GM23338 (cell line): Measurements from ENCODE around the gene CTNND2. TPM values are rescaled to one million over a fixed set of nuclear protein-coding genes. Genes with fewer than 3 reads are reported as not detected.

Experiments
- ATAC-seq: fragments of 200-7000 bp; cut with Tn5 transposase; 3 replicates; pipeline ENCODE4 v1.9.1; 2020
- DNase-seq: peaks from one replicate; pipeline ENCODE4 v3.0.0-alpha.2; 2015; ENCODE audit warnings: low spot score
- H2AFZ ChIP-seq: fragments of 200-600 bp; sonication (generic); 2 replicates; pipeline ENCODE4 v1.8.0; 2016; ENCODE audit warnings: antibody characterized with exemption, mild to moderate bottlenecking, moderate library complexity
- H3F3A ChIP-seq: fragments of 200-600 bp; sonication (generic); replicated peaks from 2 replicates; pipeline ENCODE4 v1.8.0; 2017; ENCODE audit warnings: antibody characterized with exemption, mixed run types, low read depth
- H3K27ac ChIP-seq: fragments of 200-600 bp; sonication (generic); 2 replicates; pipeline ENCODE4 v1.6.1; 2016; ENCODE audit warnings: low read depth
- H3K27me3 ChIP-seq: fragments of 200-600 bp; sonication (generic); 2 replicates; pipeline ENCODE4 v1.8.0; 2016; ENCODE audit warnings: mild to moderate bottlenecking, mixed run types, moderate library complexity; ENCODE audit not compliant: insufficient read depth
- H3K36me3 ChIP-seq: fragments of 200-600 bp; sonication (generic); 2 replicates; pipeline ENCODE4 v1.8.0; 2016; ENCODE audit warnings: mild to moderate bottlenecking; ENCODE audit not compliant: insufficient read depth
- H3K4me1 ChIP-seq: fragments of 200-600 bp; sonication (generic); 2 replicates; pipeline ENCODE4 v1.8.0; 2016; ENCODE audit warnings: mild to moderate bottlenecking, moderate library complexity; ENCODE audit not compliant: insufficient read depth
- H3K4me2 ChIP-seq: fragments of 200-600 bp; sonication (generic); 2 replicates; pipeline ENCODE4 v1.7.1; 2017; ENCODE audit warnings: mixed run types
- H3K4me3 ChIP-seq: fragments of 200-600 bp; sonication (generic); 2 replicates; pipeline ENCODE4 v1.6.1; 2016; ENCODE audit warnings: mixed run types
- H3K79me2 ChIP-seq: fragments of 200-600 bp; sonication (generic); replicated peaks from 2 replicates; pipeline ENCODE4 v1.8.0; 2017; ENCODE audit warnings: mild to moderate bottlenecking; ENCODE audit not compliant: insufficient read depth
- H3K9me2 ChIP-seq: fragments of 200-600 bp; sonication (generic); 2 replicates; pipeline ENCODE4 v1.8.0; 2017; ENCODE audit not compliant: insufficient read depth
- H4K20me1 ChIP-seq: fragments of 200-600 bp; sonication (generic); replicated peaks from 2 replicates; pipeline ENCODE4 v1.8.0; 2017; ENCODE audit warnings: mild to moderate bottlenecking; ENCODE audit not compliant: insufficient read depth
- H3K27ac Mint-ChIP-seq: 2 replicates; pipeline ENCODE4 v1.8.0; 2020; ENCODE audit warnings: inconsistent platforms, mild to moderate bottlenecking, moderate library complexity, mixed read lengths
- H3K27me3 Mint-ChIP-seq: 3 replicates; pipeline ENCODE4 v1.8.0; 2022; ENCODE audit warnings: low read depth, mild to moderate bottlenecking, moderate library complexity, mixed read lengths, inconsistent platforms; ENCODE audit not compliant: insufficient read depth, poor library complexity
- H3K36me3 Mint-ChIP-seq: 3 replicates; pipeline ENCODE4 v1.8.0; 2021; ENCODE audit warnings: low read depth, mild to moderate bottlenecking, inconsistent platforms, moderate library complexity, mixed read lengths
- H3K4me1 Mint-ChIP-seq: 3 replicates; pipeline ENCODE4 v1.8.0; 2020; ENCODE audit warnings: mild to moderate bottlenecking, inconsistent platforms, mixed read lengths
- H3K4me3 Mint-ChIP-seq: 3 replicates; pipeline ENCODE4 v1.8.0; 2021; ENCODE audit warnings: moderate library complexity, mild to moderate bottlenecking, inconsistent platforms, mixed read lengths
- H3K9me3 Mint-ChIP-seq: 3 replicates; pipeline ENCODE4 v1.8.0; 2020; ENCODE audit warnings: moderate library complexity, mild to moderate bottlenecking, inconsistent platforms, mixed read lengths
- CREB1 ChIP-seq: fragments of 250-450 bp; sonication (Bioruptor Pico); IDR thresholded peaks from 2 replicates; pipeline ENCODE4 v1.5.0; 2020; ENCODE audit warnings: low read depth, mild to moderate bottlenecking, moderate library complexity
- ETS1 ChIP-seq: IDR thresholded peaks from 2 replicates; pipeline ENCODE4 v1.6.1; 2016; ENCODE audit warnings: antibody characterized with exemption
- EZH2phosphoT487 ChIP-seq: fragments of 200-600 bp; sonication (generic); IDR thresholded peaks from one replicate; pipeline ENCODE4 v1.8.1; 2018; ENCODE audit warnings: antibody characterized with exemption; ENCODE audit not compliant: unreplicated experiment
- JUNB ChIP-seq: IDR thresholded peaks from one replicate; pipeline ENCODE4 v1.6.1; 2016; ENCODE audit warnings: antibody characterized with exemption; ENCODE audit not compliant: unreplicated experiment
- NANOG ChIP-seq: IDR thresholded peaks from 2 replicates; pipeline ENCODE4 v1.6.1; 2016; ENCODE audit warnings: antibody characterized with exemption, borderline replicate concordance
- POLR2AphosphoS5 ChIP-seq: IDR thresholded peaks from 2 replicates; pipeline ENCODE4 v1.6.1; 2016; ENCODE audit warnings: antibody characterized with exemption, low read depth
- STAT1 ChIP-seq: IDR thresholded peaks from one replicate; pipeline ENCODE4 v1.6.1; 2016; ENCODE audit warnings: antibody characterized with exemption; ENCODE audit not compliant: unreplicated experiment
- ZNF114 ChIP-seq: fragments of 250-450 bp; sonication (Bioruptor Pico); IDR thresholded peaks from 2 replicates; pipeline ENCODE4 v1.5.0; 2020; ENCODE audit warnings: mild to moderate bottlenecking, moderate library complexity
- ZNF331 ChIP-seq: fragments of 250-450 bp; sonication (Bioruptor Pico); IDR thresholded peaks from 2 replicates; pipeline ENCODE4 v1.5.0; 2020; ENCODE audit warnings: low read depth, mild to moderate bottlenecking, moderate library complexity
- ZNF462 ChIP-seq: fragments of 250-450 bp; sonication (Bioruptor Pico); IDR thresholded peaks from 2 replicates; pipeline ENCODE4 v1.5.0; 2020; ENCODE audit warnings: mild to moderate bottlenecking, moderate library complexity
- polyA plus RNA-seq: library from polyadenylated mRNA; unstranded; fragments of >200 nt; fragmentation: Nextera tagmentation; extraction: Ambion mirVana; gene quantifications from 2 replicates; pipeline ENCODE4 v1.2.1, GENCODE V29; 2016
- total RNA-seq: library from RNA; depleted of rRNA; stranded (reverse); fragments of >200 nt; shearing (Covaris generic); gene quantifications from 2 replicates; pipeline ENCODE4 v1.2.3, GENCODE V29; 2014
- TF ChIP-seq, protein P1 (sequence below): IDR thresholded peaks from one replicate; pipeline ENCODE4 v1.6.1; 2018; ENCODE audit warnings: antibody characterized with exemption; ENCODE audit not compliant: unreplicated experiment

The CTNND2 gene
- total and polyA plus RNA-seq, 2 experiments from 2014 or later = 5.1 to 7.0 TPM

DNA sequence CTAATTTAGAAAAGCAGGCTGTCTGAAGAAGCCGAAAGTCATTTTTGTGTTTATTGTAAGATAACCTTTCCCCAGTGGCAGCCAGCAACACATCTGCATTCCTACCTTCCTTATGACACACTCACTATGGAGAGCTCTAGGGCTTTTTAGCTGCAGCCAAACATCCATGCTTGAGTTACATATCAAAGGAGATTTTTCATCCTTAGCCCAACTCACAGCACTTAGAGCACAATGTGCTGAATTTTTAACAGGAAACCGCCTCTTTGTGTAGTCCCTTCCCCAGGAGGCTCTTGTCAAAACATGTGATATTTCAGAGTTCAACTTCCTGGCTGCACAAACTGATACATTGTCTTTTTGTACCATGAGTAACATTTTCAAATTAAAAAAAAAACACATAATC lies 379.2 kb downstream of the CTNND2 start:
- no peaks in the 10 kb centered on the region for H3K27me3 Mint-ChIP-seq

GRCh38 chr5:11524188-11524587 lies 380.1 kb downstream of the CTNND2 start:
- Histone ChIP-seq H3K27ac (no peak overlapping the region), H3K36me3 (no peaks in the 10 kb centered on the region), H2AFZ (no peak overlapping the region), H3K79me2 (no peaks in the 10 kb centered on the region), H3K4me1 (peaks cover 20% of the 10 kb centered on the region), H3K4me2 (no peak overlapping the region), H4K20me1 (no peaks in the 10 kb centered on the region), H3K27me3 (no peaks in the 10 kb centered on the region), H3K9me2 (no peaks in the 10 kb centered on the region), H3F3A (no peaks in the 10 kb centered on the region), H3K4me3 (no peak overlapping the region)
- no peak overlapping the region for H3K4me3 Mint-ChIP-seq
- no peaks in the 10 kb centered on the region for H3K9me3 Mint-ChIP-seq
- no peaks in the 10 kb centered on the region for H3K27me3 Mint-ChIP-seq
- 0 out of 2 replicates have a peak overlapping the region, but pooled peaks have one; percentile 8 for H3K27ac Mint-ChIP-seq
- no peaks in the 10 kb centered on the region for H3K36me3 Mint-ChIP-seq
- ATAC-seq (peak; percentile 60), DNase-seq (peak; percentile 24)
- H3K4me1 Mint-ChIP-seq = peaks cover 29% of the 10 kb centered on the region
- TF ChIP-seq POLR2AphosphoS5 = no peak
- no peak for TF ChIP-seq CREB1
- no peak for TF ChIP-seq ZNF114 (CRISPR knock-in tag)
- no peak for TF ChIP-seq ETS1
- TF ChIP-seq, protein P1, sequence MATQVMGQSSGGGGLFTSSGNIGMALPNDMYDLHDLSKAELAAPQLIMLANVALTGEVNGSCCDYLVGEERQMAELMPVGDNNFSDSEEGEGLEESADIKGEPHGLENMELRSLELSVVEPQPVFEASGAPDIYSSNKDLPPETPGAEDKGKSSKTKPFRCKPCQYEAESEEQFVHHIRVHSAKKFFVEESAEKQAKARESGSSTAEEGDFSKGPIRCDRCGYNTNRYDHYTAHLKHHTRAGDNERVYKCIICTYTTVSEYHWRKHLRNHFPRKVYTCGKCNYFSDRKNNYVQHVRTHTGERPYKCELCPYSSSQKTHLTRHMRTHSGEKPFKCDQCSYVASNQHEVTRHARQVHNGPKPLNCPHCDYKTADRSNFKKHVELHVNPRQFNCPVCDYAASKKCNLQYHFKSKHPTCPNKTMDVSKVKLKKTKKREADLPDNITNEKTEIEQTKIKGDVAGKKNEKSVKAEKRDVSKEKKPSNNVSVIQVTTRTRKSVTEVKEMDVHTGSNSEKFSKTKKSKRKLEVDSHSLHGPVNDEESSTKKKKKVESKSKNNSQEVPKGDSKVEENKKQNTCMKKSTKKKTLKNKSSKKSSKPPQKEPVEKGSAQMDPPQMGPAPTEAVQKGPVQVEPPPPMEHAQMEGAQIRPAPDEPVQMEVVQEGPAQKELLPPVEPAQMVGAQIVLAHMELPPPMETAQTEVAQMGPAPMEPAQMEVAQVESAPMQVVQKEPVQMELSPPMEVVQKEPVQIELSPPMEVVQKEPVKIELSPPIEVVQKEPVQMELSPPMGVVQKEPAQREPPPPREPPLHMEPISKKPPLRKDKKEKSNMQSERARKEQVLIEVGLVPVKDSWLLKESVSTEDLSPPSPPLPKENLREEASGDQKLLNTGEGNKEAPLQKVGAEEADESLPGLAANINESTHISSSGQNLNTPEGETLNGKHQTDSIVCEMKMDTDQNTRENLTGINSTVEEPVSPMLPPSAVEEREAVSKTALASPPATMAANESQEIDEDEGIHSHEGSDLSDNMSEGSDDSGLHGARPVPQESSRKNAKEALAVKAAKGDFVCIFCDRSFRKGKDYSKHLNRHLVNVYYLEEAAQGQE = no peak
- no peak for TF ChIP-seq EZH2phosphoT487
- TF ChIP-seq NANOG = no peak
- no peak for TF ChIP-seq STAT1
- TF ChIP-seq ZNF462 (CRISPR knock-in tag) = no peak
- TF ChIP-seq ZNF331 = no peak
- TF ChIP-seq JUNB = no peak

More for the DNA sequence above, 379.2 kb downstream of the CTNND2 start:
- Histone ChIP-seq H3K4me2 (peak overlapping the region; percentile 37), H3K79me2 (no peaks in the 10 kb centered on the region), H3K36me3 (no peaks in the 10 kb centered on the region), H3K9me2 (no peaks in the 10 kb centered on the region), H4K20me1 (no peaks in the 10 kb centered on the region), H3F3A (no peaks in the 10 kb centered on the region), H3K4me3 (no peak overlapping the region), H3K27ac (no peak overlapping the region), H3K4me1 (peaks cover 29% of the 10 kb centered on the region), H2AFZ (no peak overlapping the region), H3K27me3 (no peaks in the 10 kb centered on the region)
- TF ChIP-seq NANOG (peak; percentile 51; the same call in 1 of the 2 replicates), POLR2AphosphoS5 (no peak)
- peak overlapping the region; percentile 24 for H3K27ac Mint-ChIP-seq
- DNase-seq = peak; percentile 44
- no peaks in the 10 kb centered on the region for H3K36me3 Mint-ChIP-seq
- H3K9me3 Mint-ChIP-seq = no peaks in the 10 kb centered on the region
- peaks cover 34% of the 10 kb centered on the region for H3K4me1 Mint-ChIP-seq
- H3K4me3 Mint-ChIP-seq = no peak overlapping the region
- ATAC-seq = peak; percentile 79
